Activated effector memory CD4-positive, alpha-beta T cell treated with anti-CD3 and anti-CD28 coated beads, Interleukin-2, amount 50 U/mL, for 16 hours (primary cell): Measurements from ENCODE around the gene TNS1.

Experiments used
- DNase-seq: peaks from one replicate; pipeline ENCODE4 v3.0.0-alpha.2; 2020

Gene TNS1

GRCh38 chr2:218015586-218016521 is 13.1 kb upstream of the TNS1 start:
- no peak for DNase-seq

GRCh38 chr2:218014706-218015585 is 12.2 kb upstream of the TNS1 start:
- DNase-seq, result no peak

- no peak for DNase-seq
Measured at GRCh38 chr2:218013289-218013688, 10.5 kb upstream of the TNS1 start.

- DNase-seq, result no peak
Measured at GRCh38 chr2:218012284-218012683, 9.5 kb upstream of the TNS1 start.

GRCh38 chr2:218011653-218012040 is 8.9 kb upstream of the TNS1 start:
- DNase-seq, result no peak

GRCh38 chr2:218010984-218011652 is 8.3 kb upstream of the TNS1 start:
- no peak for DNase-seq

GRCh38 chr2:218010140-218010983 is 7.6 kb upstream of the TNS1 start:
- peak; percentile 73 for DNase-seq

GRCh38 chr2:218009765-218010139 is 7.0 kb upstream of the TNS1 start:
- no peak for DNase-seq

GRCh38 chr2:218009231-218009630 is 6.4 kb upstream of the TNS1 start:
- no peak for DNase-seq

- DNase-seq, result no peak
Measured at GRCh38 chr2:218008060-218009040, 5.6 kb upstream of the TNS1 start.

- no peak for DNase-seq
Measured at GRCh38 chr2:218006741-218007140, 3.9 kb upstream of the TNS1 start.

- DNase-seq, result no peak
Measured at GRCh38 chr2:218005486-218005885, 2.7 kb upstream of the TNS1 start.

- DNase-seq, result no peak
Measured at GRCh38 chr2:218005028-218005427, 2.2 kb upstream of the TNS1 start.

- DNase-seq, result no peak
Measured at GRCh38 chr2:218003981-218004419, 1.2 kb upstream of the TNS1 start.

- DNase-seq, result no peak
Measured at GRCh38 chr2:218003281-218003944, 618 bp upstream of the TNS1 start.

GRCh38 chr2:218002143-218002844 is 501 bp downstream of the TNS1 start:
- DNase-seq, result no peak

GRCh38 chr2:218001629-218002028 is 1.2 kb downstream of the TNS1 start:
- DNase-seq, result no peak

GRCh38 chr2:218000136-218000535 is 2.7 kb downstream of the TNS1 start:
- no peak for DNase-seq

- no peak for DNase-seq
Measured at GRCh38 chr2:217999595-217999959, 3.2 kb downstream of the TNS1 start.
